Glutamatergic neuron (in vitro differentiated cells): Measurements from ENCODE around the gene CNTNAP2. TPM values are rescaled to one million over a fixed set of nuclear protein-coding genes. Genes with fewer than 3 reads are reported as not detected.

Experiments
- DNase-seq: peaks from one replicate; pipeline ENCODE4 v3.0.0; 2022
- H3K27ac Mint-ChIP-seq: one replicate; pipeline ENCODE4 v1.8.0; 2020; ENCODE audit warnings: mild to moderate bottlenecking, mixed read lengths, inconsistent platforms; ENCODE audit not compliant: unreplicated experiment
- H3K27me3 Mint-ChIP-seq: one replicate; pipeline ENCODE4 v1.8.0; 2020; ENCODE audit warnings: mild to moderate bottlenecking, moderate library complexity, mixed read lengths, inconsistent platforms; ENCODE audit not compliant: unreplicated experiment
- H3K36me3 Mint-ChIP-seq: one replicate; pipeline ENCODE4 v1.8.0; 2020; ENCODE audit warnings: mild to moderate bottlenecking, mixed read lengths, inconsistent platforms; ENCODE audit not compliant: unreplicated experiment
- H3K4me1 Mint-ChIP-seq: one replicate; pipeline ENCODE4 v1.8.0; 2020; ENCODE audit warnings: mild to moderate bottlenecking, low read depth, mixed read lengths, inconsistent platforms; ENCODE audit not compliant: unreplicated experiment
- H3K4me3 Mint-ChIP-seq: one replicate; pipeline ENCODE4 v1.8.0; 2020; ENCODE audit warnings: mild to moderate bottlenecking, mixed read lengths, inconsistent platforms; ENCODE audit not compliant: unreplicated experiment
- H3K9me3 Mint-ChIP-seq: one replicate; pipeline ENCODE4 v1.8.0; 2020; ENCODE audit warnings: mild to moderate bottlenecking, moderate library complexity, mixed read lengths, inconsistent platforms; ENCODE audit not compliant: unreplicated experiment
- CTCF ChIP-seq: fragments of 200-600 bp; sonication (generic); IDR thresholded peaks from one replicate; pipeline ENCODE4 v1.5.0; 2021; ENCODE audit not compliant: partially characterized antibody, unreplicated experiment
- total RNA-seq: library from RNA; stranded (reverse); fragmentation: NEBNext Ultra II Directional; extraction: Animal tissue kit (Norgen Biotek cat#: 25700); gene quantifications from one replicate; pipeline ENCODE4 v1.2.1, GENCODE V29; 2021; ENCODE audit not compliant: unreplicated experiment

CNTNAP2 gene
- total RNA-seq, 1 donor from 2014 or later = 25.8 TPM

GRCh38 chr7:147305827-147306226 is 1189.2 kb downstream of the CNTNAP2 start:
- H3K9me3 Mint-ChIP-seq = peaks cover 1% of the 10 kb centered on the region
- no peak for DNase-seq
- H3K27me3 Mint-ChIP-seq = no peaks in the 10 kb centered on the region
- H3K36me3 Mint-ChIP-seq = no peaks in the 10 kb centered on the region
- no peak overlapping the region for H3K27ac Mint-ChIP-seq
- no peak overlapping the region for H3K4me3 Mint-ChIP-seq
- peaks cover under 1% of the 10 kb centered on the region for H3K4me1 Mint-ChIP-seq
- no peak for TF ChIP-seq CTCF

- Mint-ChIP-seq H3K9me3 (no peaks in the 10 kb centered on the region), H3K4me3 (no peak overlapping the region), H3K27ac (no peak overlapping the region), H3K36me3 (no peaks in the 10 kb centered on the region), H3K4me1 (peaks cover 3% of the 10 kb centered on the region), H3K27me3 (no peaks in the 10 kb centered on the region)
- TF ChIP-seq CTCF = no peak
- no peak for DNase-seq
These were observed 1191.9 kb downstream of the CNTNAP2 start for GRCh38 chr7:147308539-147308938.

- Mint-ChIP-seq H3K4me3 (no peak overlapping the region), H3K27ac (no peak overlapping the region), H3K27me3 (no peaks in the 10 kb centered on the region), H3K9me3 (no peaks in the 10 kb centered on the region), H3K4me1 (peaks cover 3% of the 10 kb centered on the region), H3K36me3 (no peaks in the 10 kb centered on the region)
- DNase-seq = peak; percentile 31
- no peak for TF ChIP-seq CTCF
These were observed 1194.7 kb downstream of the CNTNAP2 start for GRCh38 chr7:147311336-147311735.

GRCh38 chr7:147321504-147321903 is 1204.9 kb downstream of the CNTNAP2 start:
- Mint-ChIP-seq H3K36me3 (no peaks in the 10 kb centered on the region), H3K4me1 (no peaks in the 10 kb centered on the region), H3K27ac (no peak overlapping the region), H3K9me3 (no peaks in the 10 kb centered on the region), H3K27me3 (no peaks in the 10 kb centered on the region), H3K4me3 (no peak overlapping the region)
- no peak for DNase-seq
- TF ChIP-seq CTCF = no peak

GRCh38 chr7:147332988-147333387 is 1216.4 kb downstream of the CNTNAP2 start:
- DNase-seq = no peak
- Mint-ChIP-seq H3K36me3 (no peaks in the 10 kb centered on the region), H3K9me3 (peaks cover 1% of the 10 kb centered on the region), H3K27me3 (peaks cover 1% of the 10 kb centered on the region), H3K4me1 (no peaks in the 10 kb centered on the region), H3K4me3 (no peak overlapping the region), H3K27ac (no peak overlapping the region)
- no peak for TF ChIP-seq CTCF
